SK-N-SH treated with all-trans-retinoic acid at 6 μM for 48 hours (cell line): ENCODE measurements around the gene STK33.

ENCODE experiments used
- ATAC-seq: fragments of 200-7000 bp; cut with Tn5 transposase; 3 replicates; pipeline ENCODE4 v1.9.1; 2020; ENCODE audit warnings: mild to moderate bottlenecking, moderate library complexity
- ARNTL ChIP-seq: fragments of 450-650 bp; formaldehyde crosslinking; IDR thresholded peaks from 2 replicates; pipeline ENCODE4 v1.5.0; 2020; ENCODE audit warnings: low read depth, mild to moderate bottlenecking, moderate library complexity, borderline replicate concordance
- BACH2 ChIP-seq: fragments of 250-450 bp; sonication (Bioruptor Pico); IDR thresholded peaks from 2 replicates; pipeline ENCODE4 v1.9.0; 2021; ENCODE audit warnings: mild to moderate bottlenecking, borderline replicate concordance
- CSDC2 ChIP-seq: fragments of 250-450 bp; sonication (Bioruptor Pico); IDR thresholded peaks from 2 replicates; pipeline ENCODE4 v1.5.0; 2020; ENCODE audit warnings: mild to moderate bottlenecking, moderate library complexity
- ESRRG ChIP-seq: fragments of 250-450 bp; sonication (Bioruptor Pico); IDR thresholded peaks from 2 replicates; pipeline ENCODE4 v1.6.1; 2021; ENCODE audit warnings: mild to moderate bottlenecking
- ISL1 ChIP-seq: fragments of 250-450 bp; sonication (Bioruptor Pico); IDR thresholded peaks from 2 replicates; pipeline ENCODE4 v2.1.2; 2022; ENCODE audit warnings: mild to moderate bottlenecking, moderate library complexity
- OSR1 ChIP-seq: fragments of 250-450 bp; sonication (Bioruptor Pico); IDR thresholded peaks from 2 replicates; pipeline ENCODE4 v1.8.0; 2022; ENCODE audit warnings: moderate library complexity, mild to moderate bottlenecking, inconsistent platforms
- PPARA ChIP-seq: fragments of 250-450 bp; sonication (Bioruptor Pico); IDR thresholded peaks from 2 replicates; pipeline ENCODE4 v1.5.0; 2020; ENCODE audit warnings: mild to moderate bottlenecking, borderline replicate concordance
- TCF4 ChIP-seq: fragments of 250-450 bp; sonication (Bioruptor Pico); IDR thresholded peaks from 2 replicates; pipeline ENCODE4 v1.8.0; 2021; ENCODE audit warnings: mild to moderate bottlenecking, moderate library complexity, borderline replicate concordance
- TOX ChIP-seq: fragments of 250-450 bp; sonication (Bioruptor Pico); IDR thresholded peaks from 2 replicates; pipeline ENCODE4 v1.8.0; 2021; ENCODE audit warnings: mild to moderate bottlenecking, moderate library complexity, borderline replicate concordance
- ZFP3 ChIP-seq: fragments of 250-450 bp; sonication (Bioruptor Pico); IDR thresholded peaks from 2 replicates; pipeline ENCODE4 v1.5.0; 2020; ENCODE audit warnings: mild to moderate bottlenecking, moderate library complexity
- ZFP30 ChIP-seq: fragments of 450-650 bp; formaldehyde crosslinking; IDR thresholded peaks from 2 replicates; pipeline ENCODE4 v1.5.0; 2022; ENCODE audit warnings: mild to moderate bottlenecking, moderate library complexity
- ZNF565 ChIP-seq: fragments of 450-650 bp; formaldehyde crosslinking; conservative IDR thresholded peaks from 2 replicates; pipeline ENCODE4 v1.5.0; 2020; ENCODE audit warnings: low read depth, mild to moderate bottlenecking, moderate library complexity
- TF ChIP-seq, protein P1 (sequence below): fragments of 250-450 bp; sonication (Bioruptor Pico); IDR thresholded peaks from 2 replicates; pipeline ENCODE4 v1.5.1; 2021; ENCODE audit warnings: mild to moderate bottlenecking, moderate library complexity
- TF ChIP-seq, protein P2 (sequence below): fragments of 250-450 bp; sonication (Bioruptor Pico); IDR thresholded peaks from 2 replicates; pipeline ENCODE4 v1.5.1; 2020; ENCODE audit warnings: low read depth, mild to moderate bottlenecking, moderate library complexity
- TF ChIP-seq, protein P3 (sequence below): fragments of 250-450 bp; sonication (Bioruptor Pico); IDR thresholded peaks from 2 replicates; pipeline ENCODE4 v1.8.0; 2020; ENCODE audit warnings: mild to moderate bottlenecking, moderate library complexity, borderline replicate concordance
- TF ChIP-seq, protein P4 (sequence below): fragments of 250-450 bp; sonication (Bioruptor Pico); IDR thresholded peaks from 2 replicates; pipeline ENCODE4 v1.5.0; 2020; ENCODE audit warnings: mild to moderate bottlenecking, moderate library complexity

STK33 gene

DNA sequence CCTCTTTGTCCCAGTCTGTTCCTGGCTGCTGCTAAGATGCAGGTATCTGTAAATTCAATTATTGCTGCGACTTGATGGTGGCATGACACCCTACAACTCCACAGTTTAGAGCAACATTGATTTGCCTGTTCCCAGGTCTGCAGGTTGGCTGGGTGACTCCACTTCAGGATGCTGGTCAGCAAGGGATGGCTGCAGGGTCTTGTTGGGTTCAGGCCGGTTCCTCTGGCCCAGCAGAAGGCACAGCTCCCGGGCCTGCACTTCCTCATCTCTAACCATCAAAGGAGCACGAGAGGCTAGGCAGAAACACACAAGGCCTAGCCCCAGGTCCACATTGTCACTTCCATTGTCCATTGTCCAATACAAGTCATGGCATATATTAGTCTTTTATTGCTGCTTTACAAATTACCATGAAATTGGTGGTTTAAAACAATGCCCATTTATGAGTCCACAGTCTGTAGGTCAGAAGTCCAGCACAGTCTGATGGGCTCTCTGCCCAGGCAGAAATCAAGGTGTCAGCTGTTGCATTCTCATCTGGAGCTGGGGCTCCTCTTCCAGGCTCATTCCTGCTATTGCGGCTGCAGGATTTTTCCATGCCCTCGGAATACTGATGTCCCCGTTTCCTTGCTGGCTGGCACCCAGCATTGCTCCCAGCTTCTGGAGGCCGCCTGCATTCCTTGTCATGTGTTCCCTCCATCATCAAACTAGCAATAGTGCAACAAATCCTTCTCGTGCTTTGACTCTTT, 233.8 kb downstream of the STK33 start:
- ATAC-seq: no peak; the same call in 2 of the 3 replicates
- no peak for TF ChIP-seq ZFP30
- no peak for TF ChIP-seq PPARA
- TF ChIP-seq, all 23 proteins: peak for 0

DNA sequence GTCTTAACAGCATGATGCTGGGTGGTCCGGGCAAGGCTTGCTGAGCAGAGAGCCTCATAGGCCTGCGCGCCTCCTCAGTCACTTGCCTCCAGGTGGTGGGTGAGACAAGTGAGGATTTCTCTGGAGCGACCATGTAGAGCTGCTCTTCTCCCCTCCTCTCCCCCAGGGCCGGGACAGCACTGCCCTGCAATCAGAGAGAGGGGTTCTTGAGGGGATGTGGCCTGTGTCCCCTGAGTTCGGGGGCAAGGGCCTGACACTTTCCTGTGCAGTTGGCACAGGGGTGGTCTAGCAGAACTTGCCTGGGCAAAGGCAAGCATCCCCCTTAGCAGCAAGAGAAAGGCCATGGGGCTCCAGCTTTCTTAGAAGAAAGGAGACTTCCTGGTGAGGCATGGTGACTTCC, 234.5 kb downstream of the STK33 start:
- ATAC-seq: no peak
- no peak for TF ChIP-seq TOX (CRISPR knock-in tag)
- TF ChIP-seq ZNF565: no peak
- TF ChIP-seq, protein P1, sequence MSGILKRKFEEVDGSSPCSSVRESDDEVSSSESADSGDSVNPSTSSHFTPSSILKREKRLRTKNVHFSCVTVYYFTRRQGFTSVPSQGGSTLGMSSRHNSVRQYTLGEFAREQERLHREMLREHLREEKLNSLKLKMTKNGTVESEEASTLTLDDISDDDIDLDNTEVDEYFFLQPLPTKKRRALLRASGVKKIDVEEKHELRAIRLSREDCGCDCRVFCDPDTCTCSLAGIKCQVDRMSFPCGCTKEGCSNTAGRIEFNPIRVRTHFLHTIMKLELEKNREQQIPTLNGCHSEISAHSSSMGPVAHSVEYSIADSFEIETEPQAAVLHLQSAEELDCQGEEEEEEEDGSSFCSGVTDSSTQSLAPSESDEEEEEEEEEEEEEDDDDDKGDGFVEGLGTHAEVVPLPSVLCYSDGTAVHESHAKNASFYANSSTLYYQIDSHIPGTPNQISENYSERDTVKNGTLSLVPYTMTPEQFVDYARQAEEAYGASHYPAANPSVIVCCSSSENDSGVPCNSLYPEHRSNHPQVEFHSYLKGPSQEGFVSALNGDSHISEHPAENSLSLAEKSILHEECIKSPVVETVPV (CRISPR knock-in tag): no peak
- TF ChIP-seq PPARA: no peak
- TF ChIP-seq ESRRG (CRISPR knock-in tag): no peak
- no peak for TF ChIP-seq ISL1
- no peak for TF ChIP-seq CSDC2 (CRISPR knock-in tag)
- TF ChIP-seq ZFP3 (CRISPR knock-in tag): no peak
- no peak for TF ChIP-seq OSR1 (CRISPR knock-in tag)
- TF ChIP-seq, protein P2, sequence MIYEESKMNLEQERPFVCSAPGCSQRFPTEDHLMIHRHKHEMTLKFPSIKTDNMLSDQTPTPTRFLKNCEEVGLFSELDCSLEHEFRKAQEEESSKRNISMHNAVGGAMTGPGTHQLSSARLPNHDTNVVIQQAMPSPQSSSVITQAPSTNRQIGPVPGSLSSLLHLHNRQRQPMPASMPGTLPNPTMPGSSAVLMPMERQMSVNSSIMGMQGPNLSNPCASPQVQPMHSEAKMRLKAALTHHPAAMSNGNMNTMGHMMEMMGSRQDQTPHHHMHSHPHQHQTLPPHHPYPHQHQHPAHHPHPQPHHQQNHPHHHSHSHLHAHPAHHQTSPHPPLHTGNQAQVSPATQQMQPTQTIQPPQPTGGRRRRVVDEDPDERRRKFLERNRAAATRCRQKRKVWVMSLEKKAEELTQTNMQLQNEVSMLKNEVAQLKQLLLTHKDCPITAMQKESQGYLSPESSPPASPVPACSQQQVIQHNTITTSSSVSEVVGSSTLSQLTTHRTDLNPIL (CRISPR knock-in tag): no peak
- TF ChIP-seq, protein P3, sequence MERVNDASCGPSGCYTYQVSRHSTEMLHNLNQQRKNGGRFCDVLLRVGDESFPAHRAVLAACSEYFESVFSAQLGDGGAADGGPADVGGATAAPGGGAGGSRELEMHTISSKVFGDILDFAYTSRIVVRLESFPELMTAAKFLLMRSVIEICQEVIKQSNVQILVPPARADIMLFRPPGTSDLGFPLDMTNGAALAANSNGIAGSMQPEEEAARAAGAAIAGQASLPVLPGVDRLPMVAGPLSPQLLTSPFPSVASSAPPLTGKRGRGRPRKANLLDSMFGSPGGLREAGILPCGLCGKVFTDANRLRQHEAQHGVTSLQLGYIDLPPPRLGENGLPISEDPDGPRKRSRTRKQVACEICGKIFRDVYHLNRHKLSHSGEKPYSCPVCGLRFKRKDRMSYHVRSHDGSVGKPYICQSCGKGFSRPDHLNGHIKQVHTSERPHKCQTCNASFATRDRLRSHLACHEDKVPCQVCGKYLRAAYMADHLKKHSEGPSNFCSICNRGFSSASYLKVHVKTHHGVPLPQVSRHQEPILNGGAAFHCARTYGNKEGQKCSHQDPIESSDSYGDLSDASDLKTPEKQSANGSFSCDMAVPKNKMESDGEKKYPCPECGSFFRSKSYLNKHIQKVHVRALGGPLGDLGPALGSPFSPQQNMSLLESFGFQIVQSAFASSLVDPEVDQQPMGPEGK (CRISPR knock-in tag): no peak
- TF ChIP-seq, protein P4, sequence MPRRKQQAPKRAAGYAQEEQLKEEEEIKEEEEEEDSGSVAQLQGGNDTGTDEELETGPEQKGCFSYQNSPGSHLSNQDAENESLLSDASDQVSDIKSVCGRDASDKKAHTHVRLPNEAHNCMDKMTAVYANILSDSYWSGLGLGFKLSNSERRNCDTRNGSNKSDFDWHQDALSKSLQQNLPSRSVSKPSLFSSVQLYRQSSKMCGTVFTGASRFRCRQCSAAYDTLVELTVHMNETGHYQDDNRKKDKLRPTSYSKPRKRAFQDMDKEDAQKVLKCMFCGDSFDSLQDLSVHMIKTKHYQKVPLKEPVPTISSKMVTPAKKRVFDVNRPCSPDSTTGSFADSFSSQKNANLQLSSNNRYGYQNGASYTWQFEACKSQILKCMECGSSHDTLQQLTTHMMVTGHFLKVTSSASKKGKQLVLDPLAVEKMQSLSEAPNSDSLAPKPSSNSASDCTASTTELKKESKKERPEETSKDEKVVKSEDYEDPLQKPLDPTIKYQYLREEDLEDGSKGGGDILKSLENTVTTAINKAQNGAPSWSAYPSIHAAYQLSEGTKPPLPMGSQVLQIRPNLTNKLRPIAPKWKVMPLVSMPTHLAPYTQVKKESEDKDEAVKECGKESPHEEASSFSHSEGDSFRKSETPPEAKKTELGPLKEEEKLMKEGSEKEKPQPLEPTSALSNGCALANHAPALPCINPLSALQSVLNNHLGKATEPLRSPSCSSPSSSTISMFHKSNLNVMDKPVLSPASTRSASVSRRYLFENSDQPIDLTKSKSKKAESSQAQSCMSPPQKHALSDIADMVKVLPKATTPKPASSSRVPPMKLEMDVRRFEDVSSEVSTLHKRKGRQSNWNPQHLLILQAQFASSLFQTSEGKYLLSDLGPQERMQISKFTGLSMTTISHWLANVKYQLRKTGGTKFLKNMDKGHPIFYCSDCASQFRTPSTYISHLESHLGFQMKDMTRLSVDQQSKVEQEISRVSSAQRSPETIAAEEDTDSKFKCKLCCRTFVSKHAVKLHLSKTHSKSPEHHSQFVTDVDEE (CRISPR knock-in tag): no peak
- TF ChIP-seq ARNTL (CRISPR knock-in tag): no peak
- TF ChIP-seq TCF4 (CRISPR knock-in tag): no peak

DNA sequence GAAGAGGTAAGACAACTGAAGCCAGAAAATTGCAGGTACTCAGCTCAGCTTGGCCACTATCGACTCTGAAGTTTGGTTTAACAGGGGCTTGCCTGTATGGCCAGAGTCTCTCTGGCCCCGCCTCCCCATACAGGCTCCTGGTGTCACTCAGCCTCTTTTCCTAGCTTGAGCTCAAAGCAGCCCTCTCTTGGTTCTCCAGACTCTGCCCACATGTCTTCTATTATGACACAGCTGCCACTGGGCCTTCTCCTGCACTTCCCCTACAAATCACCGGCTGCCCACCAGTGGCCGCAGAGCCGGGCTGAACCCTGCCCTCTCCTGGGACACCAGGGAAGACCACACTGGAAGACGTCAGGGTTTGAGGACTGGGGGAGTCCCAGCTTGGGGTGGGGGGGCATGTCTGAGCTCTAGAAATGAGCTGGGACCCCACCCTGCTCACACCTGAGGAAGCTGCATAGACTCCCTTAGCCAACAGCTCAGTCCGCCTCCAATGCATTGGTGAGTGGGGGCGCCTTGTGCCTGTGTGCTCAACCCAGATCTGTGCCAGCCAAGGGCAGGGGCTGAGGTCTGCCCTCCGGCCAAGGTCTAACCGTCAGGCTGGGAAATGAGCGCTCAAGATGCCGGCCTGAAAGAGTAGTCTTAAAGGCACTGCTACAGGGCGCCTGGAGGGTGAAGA, 236.0 kb downstream of the STK33 start:
- TF ChIP-seq CSDC2 (CRISPR knock-in tag) (no peak), ESRRG (CRISPR knock-in tag) (no peak), OSR1 (CRISPR knock-in tag) (no peak), PPARA (no peak)
- TF ChIP-seq, protein P4 (CRISPR knock-in tag): no peak
- no peak for ATAC-seq

DNA sequence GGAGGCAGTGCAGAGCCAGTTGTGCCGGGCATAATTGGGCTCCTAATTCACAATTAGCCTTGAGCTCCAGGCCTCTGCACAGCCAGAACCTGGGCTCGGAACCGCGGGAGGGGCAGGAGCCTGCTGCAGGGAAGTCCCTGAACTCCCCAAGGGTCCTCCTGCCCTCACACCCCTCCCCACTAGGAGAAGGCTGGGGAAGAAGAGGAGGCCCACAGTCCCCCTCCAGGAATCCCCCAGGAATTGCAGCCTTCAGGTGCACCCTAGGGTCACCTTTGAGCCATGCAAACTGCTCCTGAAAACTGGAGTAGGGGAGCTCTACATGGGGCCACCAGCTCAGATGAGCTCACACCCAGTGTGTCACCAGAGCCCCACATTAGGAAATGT, 236.5 kb downstream of the STK33 start:
- ATAC-seq: no peak
- no peak for TF ChIP-seq TCF4 (CRISPR knock-in tag)
- TF ChIP-seq ZNF565: no peak
- no peak for TF ChIP-seq PPARA
- TF ChIP-seq ZFP3 (CRISPR knock-in tag): no peak
- TF ChIP-seq, protein P2 (CRISPR knock-in tag): no peak
- TF ChIP-seq ZFP30: no peak
- no peak for TF ChIP-seq OSR1 (CRISPR knock-in tag)
- no peak for TF ChIP-seq BACH2
- TF ChIP-seq, all 23 proteins: peak for 0
